ENCODE data around the gene GRAMD2A.

Gene GRAMD2A

DNA sequence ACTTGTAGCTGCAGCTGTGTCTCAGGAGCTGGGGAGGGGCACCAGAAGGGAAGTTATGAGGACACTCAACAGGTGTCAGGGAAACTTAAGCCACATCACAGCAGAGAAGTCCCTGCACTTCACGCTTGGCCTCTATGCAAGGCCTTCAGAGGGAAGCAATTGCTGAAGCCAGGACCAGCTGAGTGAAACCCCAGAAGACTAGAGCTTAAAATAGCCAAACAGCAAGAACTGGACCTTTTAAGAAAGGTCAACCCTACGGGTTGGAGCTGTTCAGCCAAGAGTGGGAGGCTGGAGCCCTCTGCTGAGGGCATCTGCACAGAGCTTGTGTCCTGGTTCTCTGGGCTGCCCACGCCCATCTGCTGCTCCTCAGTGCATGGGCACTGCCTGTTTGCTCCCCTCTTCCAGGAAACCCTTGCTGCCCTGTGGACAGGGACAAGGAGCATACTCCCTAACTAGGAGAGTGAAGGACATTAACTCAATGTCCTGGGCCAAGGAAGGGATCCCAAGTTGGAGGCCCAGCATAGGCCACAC, 3.9 kb upstream of the GRAMD2A start:
- H3K27ac ChIP-seq (ENCODE audit: low read depth, low read length) = no peak overlapping the region
- no peak overlapping the region for H3K9ac ChIP-seq (ENCODE audit: low read depth in 1 of 2, low read length in 2 of 2)
- peaks cover 0 to 4% of the 10 kb centered on the region in 2 donors for H3K27me3 ChIP-seq (ENCODE audit: control insufficient read depth in 1 of 2, insufficient read depth in 2 of 2, low read length in 2 of 2)
- H3K36me3 ChIP-seq (ENCODE audit: control insufficient read depth in 1 of 2, insufficient read depth in 2 of 2, low read length in 2 of 2) = peaks cover 53 to 74% of the 10 kb centered on the region in 2 donors
- peaks cover 21 to 29% of the 10 kb centered on the region in 2 donors for H3K4me1 ChIP-seq (ENCODE audit: control insufficient read depth in 1 of 2, insufficient read depth in 2 of 2, low read length in 2 of 2)
- no peak overlapping the region for H3K4me3 ChIP-seq (ENCODE audit: low read depth in 1 of 2, low read length in 2 of 2)
- H3K9me3 ChIP-seq (ENCODE audit: control insufficient read depth in 1 of 2, low read length in 2 of 2) = no peaks in the 10 kb centered on the region

DNA sequence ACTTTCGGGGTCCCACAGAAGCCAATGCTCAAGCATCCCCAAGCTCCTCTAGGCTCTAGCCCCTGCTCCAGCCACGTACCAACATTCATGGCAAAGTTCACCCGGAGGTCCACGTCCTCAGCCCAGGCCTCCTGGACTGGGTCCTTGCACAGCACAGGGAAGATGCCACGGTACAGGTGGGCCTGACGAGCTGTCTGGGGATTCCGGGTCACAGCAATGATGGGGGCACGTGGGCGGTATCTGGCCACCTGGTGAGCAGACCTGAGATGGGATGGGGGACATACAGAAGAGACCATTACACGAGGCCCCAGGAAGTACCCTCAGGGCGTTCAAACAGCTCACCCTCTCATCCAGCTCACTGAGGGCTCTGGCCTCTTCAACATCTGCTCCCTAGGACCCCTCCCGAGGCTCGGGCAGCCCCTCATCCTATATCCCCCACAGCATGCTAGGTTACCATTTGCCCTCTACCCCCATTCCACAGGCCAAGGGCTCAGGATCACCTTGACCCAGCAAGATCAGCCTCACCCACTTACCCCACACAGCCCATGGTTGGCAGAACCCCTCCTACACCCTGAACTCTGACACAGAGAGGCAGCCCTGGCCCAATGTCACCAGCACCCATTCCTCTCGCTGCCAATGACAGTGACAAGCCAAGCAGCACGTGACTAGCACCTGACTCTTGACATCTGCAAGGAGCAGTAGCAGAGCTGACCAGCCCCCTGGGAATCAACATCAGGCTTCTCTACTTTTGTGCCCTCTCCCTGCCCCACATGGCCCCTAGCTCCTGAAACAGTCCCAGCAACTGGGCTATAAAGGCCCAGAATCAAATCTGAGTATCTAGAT, 3.0 kb upstream of the GRAMD2A start:
- Histone ChIP-seq H3K9ac (ENCODE audit: low read depth in 1 of 2, low read length in 2 of 2) (no peak overlapping the region), H3K36me3 (ENCODE audit: control insufficient read depth in 1 of 2, insufficient read depth in 2 of 2, low read length in 2 of 2) (peaks cover 45 to 66% of the 10 kb centered on the region in 2 donors), H3K4me3 (ENCODE audit: low read depth in 1 of 2, low read length in 2 of 2) (no peak overlapping the region), H3K27ac (ENCODE audit: low read depth, low read length) (no peak overlapping the region), H3K4me1 (ENCODE audit: control insufficient read depth in 1 of 2, insufficient read depth in 2 of 2, low read length in 2 of 2) (peaks cover 21 to 29% of the 10 kb centered on the region in 2 donors), H3K9me3 (ENCODE audit: control insufficient read depth in 1 of 2, low read length in 2 of 2) (no peaks in the 10 kb centered on the region), H3K27me3 (ENCODE audit: control insufficient read depth in 1 of 2, insufficient read depth in 2 of 2, low read length in 2 of 2) (peaks cover 0 to 4% of the 10 kb centered on the region in 2 donors)

DNA sequence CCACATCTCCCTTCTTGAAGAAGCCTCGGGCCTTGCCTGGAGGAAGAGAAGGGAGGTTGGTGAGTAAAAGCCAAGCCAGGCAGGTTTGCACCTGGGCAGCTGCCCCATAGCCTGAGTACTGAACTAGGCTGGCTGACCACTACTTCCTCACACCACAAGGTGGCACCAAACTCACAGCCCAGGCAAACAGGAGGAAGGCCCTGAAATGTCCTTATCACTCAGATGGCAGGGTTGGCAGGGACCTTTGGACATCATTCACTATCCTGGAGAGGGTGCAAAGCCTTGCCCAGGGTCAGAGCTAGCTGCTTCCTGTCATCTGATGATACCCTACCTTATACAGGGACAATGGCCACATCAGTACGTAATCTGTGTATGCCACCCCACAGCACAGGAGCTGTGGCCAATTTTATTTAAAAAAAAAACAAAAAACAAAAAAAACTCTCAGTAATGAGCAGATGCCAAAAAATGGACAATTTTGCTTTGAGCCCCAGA, 2.2 kb upstream of the GRAMD2A start:
- Histone ChIP-seq H3K9ac (ENCODE audit: low read depth in 1 of 2, low read length in 2 of 2) (no peak overlapping the region), H3K27me3 (ENCODE audit: control insufficient read depth in 1 of 2, insufficient read depth in 2 of 2, low read length in 2 of 2) (peaks cover 0 to 4% of the 10 kb centered on the region in 2 donors), H3K4me1 (ENCODE audit: control insufficient read depth in 1 of 2, insufficient read depth in 2 of 2, low read length in 2 of 2) (peaks cover 21 to 29% of the 10 kb centered on the region in 2 donors), H3K9me3 (ENCODE audit: control insufficient read depth in 1 of 2, low read length in 2 of 2) (no peaks in the 10 kb centered on the region), H3K4me3 (ENCODE audit: low read depth in 1 of 2, low read length in 2 of 2) (no peak overlapping the region), H3K27ac (ENCODE audit: low read depth, low read length) (no peak overlapping the region), H3K36me3 (ENCODE audit: control insufficient read depth in 1 of 2, insufficient read depth in 2 of 2, low read length in 2 of 2) (peaks cover 42 to 58% of the 10 kb centered on the region in 2 donors)

DNA sequence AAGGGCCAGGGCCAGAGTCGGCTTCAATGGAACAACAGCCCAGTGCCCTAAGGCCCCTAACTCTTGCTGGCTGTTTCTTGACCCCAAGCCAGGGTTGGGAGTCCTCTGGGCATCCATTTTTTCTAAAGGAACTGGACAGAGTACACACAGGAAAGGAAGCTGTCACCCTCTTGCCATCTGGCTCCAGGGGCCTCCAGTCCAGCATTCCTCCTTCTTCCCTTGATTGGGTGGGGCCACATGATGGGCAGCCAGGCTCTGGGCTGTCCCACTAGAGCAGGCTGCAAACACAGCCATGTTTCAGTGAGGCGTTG, 1.6 kb upstream of the GRAMD2A start:
- H3K27ac ChIP-seq (ENCODE audit: low read depth, low read length) = no peak overlapping the region
- no peak overlapping the region for H3K9ac ChIP-seq (ENCODE audit: low read depth in 1 of 2, low read length in 2 of 2)
- no peak overlapping the region for H3K4me3 ChIP-seq (ENCODE audit: low read depth in 1 of 2, low read length in 2 of 2)
- no peaks in the 10 kb centered on the region for H3K9me3 ChIP-seq (ENCODE audit: control insufficient read depth in 1 of 2, low read length in 2 of 2)
- H3K36me3 ChIP-seq (ENCODE audit: control insufficient read depth in 1 of 2, insufficient read depth in 2 of 2, low read length in 2 of 2) = peaks cover 36 to 51% of the 10 kb centered on the region in 2 donors
- H3K27me3 ChIP-seq (ENCODE audit: control insufficient read depth in 1 of 2, insufficient read depth in 2 of 2, low read length in 2 of 2) = peaks cover 0 to 4% of the 10 kb centered on the region in 2 donors
- H3K4me1 ChIP-seq (ENCODE audit: control insufficient read depth in 1 of 2, insufficient read depth in 2 of 2, low read length in 2 of 2) = peaks cover 21 to 29% of the 10 kb centered on the region in 2 donors

DNA sequence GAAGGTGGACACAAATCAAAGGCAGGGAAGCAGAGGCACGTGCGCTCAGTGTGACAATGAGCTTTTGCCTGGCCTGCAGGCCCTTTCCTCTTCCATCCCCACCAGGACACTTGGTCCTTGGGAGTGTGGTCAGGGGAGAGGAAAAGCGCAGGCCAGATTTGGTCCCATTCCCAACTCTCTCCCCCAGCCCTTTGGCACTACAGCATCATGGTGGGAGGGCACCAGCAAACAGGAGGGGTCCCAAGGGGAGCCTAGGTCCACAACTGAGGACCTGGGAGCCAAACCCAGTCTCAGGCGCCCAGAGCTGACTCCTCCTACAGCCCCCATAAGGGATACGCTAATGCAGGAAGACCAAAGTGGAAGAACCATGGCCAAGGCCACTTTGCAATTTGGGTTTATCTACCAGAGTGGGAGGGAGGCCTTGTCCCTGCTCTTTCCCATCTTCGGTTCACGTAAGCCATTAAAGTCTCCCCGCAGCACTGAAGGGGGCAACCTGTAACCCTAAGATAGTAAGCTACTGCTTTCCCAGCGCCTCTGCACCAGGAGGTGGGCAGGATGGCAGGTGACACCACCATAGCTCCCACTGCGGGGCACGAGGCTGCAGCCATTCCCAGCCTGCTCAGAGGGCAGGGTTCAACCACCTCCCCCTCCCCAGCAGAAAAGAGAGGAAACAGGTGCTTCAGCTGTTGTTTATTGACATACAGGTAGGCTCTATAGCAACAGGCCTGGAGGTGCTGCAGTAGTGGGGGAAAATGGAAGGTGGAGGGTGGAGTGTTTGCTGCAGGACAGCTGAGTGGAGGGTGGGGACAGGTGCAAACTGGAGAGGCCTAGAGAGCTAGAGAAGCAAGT, 993 bp upstream of the GRAMD2A start:
- Histone ChIP-seq H3K4me1 (ENCODE audit: control insufficient read depth in 1 of 2, insufficient read depth in 2 of 2, low read length in 2 of 2) (peaks cover 17 to 29% of the 10 kb centered on the region in 2 donors), H3K9ac (ENCODE audit: low read depth in 1 of 2, low read length in 2 of 2) (no peak overlapping the region), H3K9me3 (ENCODE audit: control insufficient read depth in 1 of 2, low read length in 2 of 2) (no peaks in the 10 kb centered on the region), H3K27ac (ENCODE audit: low read depth, low read length) (no peak overlapping the region), H3K4me3 (ENCODE audit: low read depth in 1 of 2, low read length in 2 of 2) (no peak overlapping the region), H3K36me3 (ENCODE audit: control insufficient read depth in 1 of 2, insufficient read depth in 2 of 2, low read length in 2 of 2) (peaks cover 31 to 46% of the 10 kb centered on the region in 2 donors), H3K27me3 (ENCODE audit: control insufficient read depth in 1 of 2, insufficient read depth in 2 of 2, low read length in 2 of 2) (peaks cover 0 to 4% of the 10 kb centered on the region in 2 donors)

DNA sequence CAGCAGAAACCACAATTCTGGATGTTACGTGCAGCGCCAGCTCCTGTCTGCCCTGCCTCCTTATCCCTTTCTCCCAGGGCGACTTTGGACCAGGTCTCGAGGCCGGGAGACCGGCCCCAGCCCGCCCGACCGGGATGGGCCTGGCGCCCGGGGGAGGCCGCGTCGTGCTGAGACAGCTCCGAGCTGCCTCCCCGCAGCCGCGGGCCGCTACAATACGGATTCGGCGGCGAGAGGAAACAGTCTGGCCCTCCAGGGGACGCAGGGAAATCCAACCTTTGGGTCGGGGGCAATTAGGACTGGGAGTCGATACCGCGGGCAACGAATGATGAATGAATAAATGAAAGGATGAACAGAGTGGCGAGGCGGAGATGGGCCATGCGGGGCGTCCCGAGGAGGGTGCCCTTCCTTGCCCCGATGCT, 537 bp downstream of the GRAMD2A start:
- Histone ChIP-seq H3K4me1 (ENCODE audit: control insufficient read depth in 1 of 2, insufficient read depth in 2 of 2, low read length in 2 of 2) (peaks cover 10 to 29% of the 10 kb centered on the region in 2 donors), H3K36me3 (ENCODE audit: control insufficient read depth in 1 of 2, insufficient read depth in 2 of 2, low read length in 2 of 2) (peaks cover 16 to 30% of the 10 kb centered on the region in 2 donors), H3K9me3 (ENCODE audit: control insufficient read depth in 1 of 2, low read length in 2 of 2) (no peaks in the 10 kb centered on the region), H3K9ac (ENCODE audit: low read depth in 1 of 2, low read length in 2 of 2) (no peak overlapping the region), H3K4me3 (ENCODE audit: low read depth in 1 of 2, low read length in 2 of 2) (peak overlapping the region; percentile 38 to 59), H3K27ac (ENCODE audit: low read depth, low read length) (no peak overlapping the region), H3K27me3 (ENCODE audit: control insufficient read depth in 1 of 2, insufficient read depth in 2 of 2, low read length in 2 of 2) (peaks cover 0 to 4% of the 10 kb centered on the region in 2 donors)

DNA sequence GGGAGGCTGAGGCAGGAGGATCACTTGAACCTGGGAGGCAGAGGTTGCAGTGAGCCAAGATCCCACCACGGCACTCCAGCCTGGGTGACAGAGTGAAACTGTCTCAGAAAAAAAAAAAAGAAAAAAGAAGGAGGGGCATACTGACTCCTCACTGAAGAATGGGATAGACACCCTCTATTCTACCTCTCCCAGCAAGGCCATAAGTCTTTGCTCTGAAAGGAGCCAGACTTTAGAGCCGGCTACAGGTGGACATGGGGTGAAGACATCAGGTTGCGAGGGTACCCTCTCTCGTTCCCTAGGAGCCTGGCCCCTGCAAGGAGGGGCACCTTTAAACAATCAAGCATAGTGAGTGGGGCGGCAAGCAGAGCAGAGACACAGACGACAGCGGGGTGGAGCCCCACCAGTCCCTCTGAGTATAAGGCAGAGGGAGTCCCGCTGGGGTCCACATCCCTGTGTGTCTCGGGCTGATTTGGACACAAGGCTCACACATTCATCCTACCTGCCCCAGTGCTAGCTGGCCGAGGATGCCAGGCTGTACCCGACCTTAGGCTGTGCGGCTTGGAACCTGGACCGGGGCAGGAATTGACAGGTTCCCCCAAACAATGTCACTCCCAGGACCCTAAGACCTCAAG, 1.1 kb downstream of the GRAMD2A start:
- Histone ChIP-seq H3K27me3 (ENCODE audit: control insufficient read depth in 1 of 2, insufficient read depth in 2 of 2, low read length in 2 of 2) (peaks cover 0 to 4% of the 10 kb centered on the region in 2 donors), H3K27ac (ENCODE audit: low read depth, low read length) (no peak overlapping the region), H3K9ac (ENCODE audit: low read depth in 1 of 2, low read length in 2 of 2) (no peak overlapping the region), H3K4me3 (ENCODE audit: low read depth in 1 of 2, low read length in 2 of 2) (peak overlapping the region in 1 of 2 donors; percentile 59), H3K9me3 (ENCODE audit: control insufficient read depth in 1 of 2, low read length in 2 of 2) (no peaks in the 10 kb centered on the region), H3K4me1 (ENCODE audit: control insufficient read depth in 1 of 2, insufficient read depth in 2 of 2, low read length in 2 of 2) (peaks cover 10 to 27% of the 10 kb centered on the region in 2 donors), H3K36me3 (ENCODE audit: control insufficient read depth in 1 of 2, insufficient read depth in 2 of 2, low read length in 2 of 2) (peaks cover 13 to 25% of the 10 kb centered on the region in 2 donors)

DNA sequence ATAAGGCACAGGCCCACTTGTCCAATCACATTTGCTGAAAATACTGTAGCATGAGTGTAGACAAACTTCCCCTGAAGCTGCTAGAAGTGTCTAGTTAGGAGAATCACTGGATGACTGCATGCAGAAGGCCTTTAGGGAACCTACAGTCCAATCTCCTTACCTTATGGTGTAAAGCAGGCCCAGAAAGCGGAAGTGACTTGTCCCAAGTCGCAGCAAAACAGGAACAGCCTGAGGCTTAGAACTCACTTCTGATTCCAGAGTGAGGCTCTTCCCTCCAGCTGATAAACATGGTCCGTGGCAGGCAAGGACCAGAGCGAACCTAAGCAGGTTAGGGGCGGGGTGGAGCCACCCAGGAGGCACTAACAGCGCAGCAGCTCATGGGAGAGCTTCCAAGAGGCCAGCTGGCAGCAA, 2.5 kb downstream of the GRAMD2A start:
- Histone ChIP-seq H3K4me1 (ENCODE audit: control insufficient read depth in 1 of 2, insufficient read depth in 2 of 2, low read length in 2 of 2) (peaks cover 9 to 15% of the 10 kb centered on the region in 2 donors), H3K9me3 (ENCODE audit: control insufficient read depth in 1 of 2, low read length in 2 of 2) (no peaks in the 10 kb centered on the region), H3K27ac (ENCODE audit: low read depth, low read length) (no peak overlapping the region), H3K4me3 (ENCODE audit: low read depth in 1 of 2, low read length in 2 of 2) (no peak overlapping the region), H3K36me3 (ENCODE audit: control insufficient read depth in 1 of 2, insufficient read depth in 2 of 2, low read length in 2 of 2) (peaks cover 5 to 11% of the 10 kb centered on the region in 2 donors), H3K27me3 (ENCODE audit: control insufficient read depth in 1 of 2, insufficient read depth in 2 of 2, low read length in 2 of 2) (peaks cover 0 to 4% of the 10 kb centered on the region in 2 donors), H3K9ac (ENCODE audit: low read depth in 1 of 2, low read length in 2 of 2) (no peak overlapping the region)

DNA sequence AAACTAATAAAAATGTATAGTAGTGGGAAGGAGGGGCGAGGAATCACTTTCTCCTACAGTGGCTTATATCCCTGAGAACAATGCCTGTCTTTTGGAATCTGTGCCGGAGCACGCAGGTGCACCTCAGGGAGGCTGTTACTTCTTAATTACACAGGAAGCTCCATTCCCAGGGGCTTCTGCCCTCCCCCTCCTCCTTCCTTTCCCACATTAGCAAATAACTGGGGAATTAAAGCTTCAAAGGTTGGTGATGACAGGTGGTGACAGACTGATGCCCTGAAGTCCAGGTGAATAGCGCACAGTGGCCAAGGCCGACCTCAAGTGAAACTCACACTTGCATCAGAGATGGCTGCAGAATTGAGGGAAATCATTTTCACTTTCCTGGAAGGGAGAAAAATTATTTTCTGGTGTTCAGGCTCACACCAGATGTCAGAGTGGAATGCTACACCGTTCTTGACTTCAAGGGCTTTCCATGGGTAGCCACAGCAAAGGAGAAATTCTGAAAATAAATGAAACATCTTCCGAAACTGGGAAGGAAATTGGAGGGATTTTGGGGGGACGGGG, 3.7 kb downstream of the GRAMD2A start:
- Histone ChIP-seq H3K4me1 (ENCODE audit: control insufficient read depth in 1 of 2, insufficient read depth in 2 of 2, low read length in 2 of 2) (peaks cover 3 to 6% of the 10 kb centered on the region in 2 donors), H3K4me3 (ENCODE audit: low read depth in 1 of 2, low read length in 2 of 2) (no peak overlapping the region), H3K36me3 (ENCODE audit: control insufficient read depth in 1 of 2, insufficient read depth in 2 of 2, low read length in 2 of 2) (peaks cover 4 to 5% of the 10 kb centered on the region in 2 donors), H3K27ac (ENCODE audit: low read depth, low read length) (no peak overlapping the region), H3K9me3 (ENCODE audit: control insufficient read depth in 1 of 2, low read length in 2 of 2) (no peaks in the 10 kb centered on the region), H3K9ac (ENCODE audit: low read depth in 1 of 2, low read length in 2 of 2) (no peak overlapping the region), H3K27me3 (ENCODE audit: control insufficient read depth in 1 of 2, insufficient read depth in 2 of 2, low read length in 2 of 2) (peaks cover 0 to 4% of the 10 kb centered on the region in 2 donors)

Measured in duodenal mucosa (tissue), 2 donors.